ENCODE results near the gene SLC10A3.

SLC10A3 gene

GRCh38 chrX:154466036-154466435 lies 24.4 kb downstream of the SLC10A3 start:
- no peak for DNase-seq (ENCODE audit: low read depth in 3 of 3, low spot score in 1 of 3)

- no peak for DNase-seq (ENCODE audit: low read depth in 3 of 3, low spot score in 1 of 3)
Measured at GRCh38 chrX:154465601-154466000, 24.8 kb downstream of the SLC10A3 start.

- no peak for DNase-seq (ENCODE audit: low read depth in 3 of 3, low spot score in 1 of 3)
Measured at GRCh38 chrX:154464806-154465365, 25.5 kb downstream of the SLC10A3 start.

GRCh38 chrX:154463611-154464220 lies 26.7 kb downstream of the SLC10A3 start:
- no peak for DNase-seq (ENCODE audit: low read depth in 3 of 3, low spot score in 1 of 3)

GRCh38 chrX:154462396-154462795 lies 28.0 kb downstream of the SLC10A3 start:
- DNase-seq (ENCODE audit: low read depth in 3 of 3, low spot score in 1 of 3): no peak

- DNase-seq (ENCODE audit: low read depth in 3 of 3, low spot score in 1 of 3): no peak
Measured at GRCh38 chrX:154460326-154460725, 30.1 kb downstream of the SLC10A3 start.

- no peak for DNase-seq (ENCODE audit: low read depth in 3 of 3, low spot score in 1 of 3)
Measured at GRCh38 chrX:154459832-154460231, 30.6 kb downstream of the SLC10A3 start.

GRCh38 chrX:154458954-154459778 lies 31.3 kb downstream of the SLC10A3 start:
- no peak for DNase-seq (ENCODE audit: low read depth in 3 of 3, low spot score in 1 of 3)

- peak in 2 of 3 donors; percentile 55 to 56 for DNase-seq (ENCODE audit: low read depth in 3 of 3, low spot score in 1 of 3)
Measured at GRCh38 chrX:154458116-154458953, 32.1 kb downstream of the SLC10A3 start, which contains the start of gene PLXNA3. Gene PLXNA3 (plus strand): TSS chrX:154458281. CDS start chrX:154460184, 1,903 bp downstream.

- DNase-seq (ENCODE audit: low read depth in 3 of 3, low spot score in 1 of 3): peak in 1 of 3 donors; percentile 20
Measured at GRCh38 chrX:154457491-154458115, 32.8 kb downstream of the SLC10A3 start.

GRCh38 chrX:154452823-154453222 lies 37.6 kb downstream of the SLC10A3 start:
- DNase-seq (ENCODE audit: low read depth in 3 of 3, low spot score in 1 of 3): no peak

- DNase-seq (ENCODE audit: low read depth in 3 of 3, low spot score in 1 of 3): no peak
Measured at GRCh38 chrX:154450312-154450711, 40.1 kb downstream of the SLC10A3 start.

- DNase-seq (ENCODE audit: low read depth in 3 of 3, low spot score in 1 of 3): no peak
Measured at GRCh38 chrX:154449618-154450017, 40.8 kb downstream of the SLC10A3 start.

GRCh38 chrX:154448484-154448883 lies 41.9 kb downstream of the SLC10A3 start:
- DNase-seq (ENCODE audit: low read depth in 3 of 3, low spot score in 1 of 3): no peak

GRCh38 chrX:154446430-154446829 lies 44.0 kb downstream of the SLC10A3 start:
- DNase-seq (ENCODE audit: low read depth in 3 of 3, low spot score in 1 of 3): no peak

- no peak for DNase-seq (ENCODE audit: low read depth in 3 of 3, low spot score in 1 of 3)
Measured at GRCh38 chrX:154445776-154446175, 44.7 kb downstream of the SLC10A3 start.

- DNase-seq (ENCODE audit: low read depth in 3 of 3, low spot score in 1 of 3): no peak
Measured at GRCh38 chrX:154444755-154445246, 45.6 kb downstream of the SLC10A3 start.

- DNase-seq (ENCODE audit: low read depth in 3 of 3, low spot score in 1 of 3): peak; percentile 13 to 54 (median 32)
Measured at GRCh38 chrX:154443992-154444754, 46.3 kb downstream of the SLC10A3 start, which contains the start of gene FAM50A. Gene FAM50A (plus strand): TSS chrX:154444141. CDS start chrX:154444236, 95 bp downstream.

GRCh38 chrX:154443479-154443910 lies 46.9 kb downstream of the SLC10A3 start:
- DNase-seq (ENCODE audit: low read depth in 3 of 3, low spot score in 1 of 3): no peak

Measured in stimulated activated CD4-positive, alpha-beta T cell treated with anti-CD3 and anti-CD28 coated beads, TNF-alpha, amount 100 ng/mL, for 1 hour (primary cell).